ENCODE data around the gene SMIM43. TPM values are rescaled to one million over a fixed set of nuclear protein-coding genes. Genes with fewer than 3 reads are reported as not detected.
"Not testable (repeated sequence)": the region's sequence is repeated elsewhere in the genome, so short reads cannot be mapped to it uniquely, and the experiment has no call there.

Gene SMIM43
- total RNA-seq, 1 donor from 2014 or later: not detected

- Mint-ChIP-seq H3K27me3 (ENCODE audit: low read depth) (peaks cover 47% of the 10 kb centered on the region), H3K4me1 (ENCODE audit: low read depth) (no peaks in the 10 kb centered on the region), H3K36me3 (ENCODE audit: low read depth) (no peaks in the 10 kb centered on the region), H3K27ac (no peak overlapping the region), H3K9me3 (no peaks in the 10 kb centered on the region), H3K4me3 (ENCODE audit: low read depth) (no peak overlapping the region)
- DNase-seq (ENCODE audit: low spot score): no peak
- intact Hi-C loops (cut with micrococcal nuclease): no loop called here
Observed at GRCh38 chr4:121773883-121774282, 8.9 kb upstream of the SMIM43 start.

DNA sequence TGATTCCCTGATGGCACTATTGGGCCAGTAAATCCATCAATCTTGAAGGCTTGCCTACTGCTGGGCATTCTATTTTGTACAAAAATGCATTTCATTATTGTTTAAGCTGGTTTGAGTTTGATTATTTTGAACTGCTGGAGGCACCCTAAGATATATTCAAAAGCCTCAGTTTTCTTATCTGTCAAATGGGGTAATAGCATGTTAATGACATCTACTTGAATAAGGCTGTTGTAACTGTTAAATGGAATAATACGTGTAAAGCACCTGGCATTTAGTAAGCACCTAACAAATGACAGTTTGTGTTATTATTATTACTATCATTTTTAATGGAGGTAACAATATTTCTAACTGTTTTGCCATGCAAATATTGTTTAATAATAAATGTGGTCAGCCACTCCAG is 6.9 kb upstream of the SMIM43 start:
- Mint-ChIP-seq H3K36me3 (ENCODE audit: low read depth) (no peaks in the 10 kb centered on the region), H3K9me3 (no peaks in the 10 kb centered on the region), H3K27me3 (ENCODE audit: low read depth) (peaks cover 47% of the 10 kb centered on the region), H3K27ac (no peak overlapping the region), H3K4me1 (ENCODE audit: low read depth) (no peaks in the 10 kb centered on the region), H3K4me3 (ENCODE audit: low read depth) (no peak overlapping the region)
- intact Hi-C loops (cut with micrococcal nuclease): no loop called here
- DNase-seq (ENCODE audit: low spot score): no peak

GRCh38 chr4:121769341-121769740 is 4.4 kb upstream of the SMIM43 start:
- no peak for DNase-seq (ENCODE audit: low spot score)
- intact Hi-C loops (cut with micrococcal nuclease): no loop called here
- peaks cover 4% of the 10 kb centered on the region for H3K4me1 Mint-ChIP-seq (ENCODE audit: low read depth)
- peaks cover 61% of the 10 kb centered on the region for H3K27me3 Mint-ChIP-seq (ENCODE audit: low read depth)
- no peaks in the 10 kb centered on the region for H3K9me3 Mint-ChIP-seq
- no peaks in the 10 kb centered on the region for H3K36me3 Mint-ChIP-seq (ENCODE audit: low read depth)
- no peak overlapping the region for H3K27ac Mint-ChIP-seq
- H3K4me3 Mint-ChIP-seq (ENCODE audit: low read depth): no peak overlapping the region

GRCh38 chr4:121767166-121767565 is 2.2 kb upstream of the SMIM43 start:
- H3K27ac Mint-ChIP-seq: no peak overlapping the region
- peaks cover 4% of the 10 kb centered on the region for H3K4me1 Mint-ChIP-seq (ENCODE audit: low read depth)
- H3K36me3 Mint-ChIP-seq (ENCODE audit: low read depth): no peaks in the 10 kb centered on the region
- peaks cover 72% of the 10 kb centered on the region for H3K27me3 Mint-ChIP-seq (ENCODE audit: low read depth)
- no peaks in the 10 kb centered on the region for H3K9me3 Mint-ChIP-seq
- intact Hi-C loops (cut with micrococcal nuclease): no loop called here
- H3K4me3 Mint-ChIP-seq (ENCODE audit: low read depth): no peak overlapping the region
- no peak for DNase-seq (ENCODE audit: low spot score)

DNA sequence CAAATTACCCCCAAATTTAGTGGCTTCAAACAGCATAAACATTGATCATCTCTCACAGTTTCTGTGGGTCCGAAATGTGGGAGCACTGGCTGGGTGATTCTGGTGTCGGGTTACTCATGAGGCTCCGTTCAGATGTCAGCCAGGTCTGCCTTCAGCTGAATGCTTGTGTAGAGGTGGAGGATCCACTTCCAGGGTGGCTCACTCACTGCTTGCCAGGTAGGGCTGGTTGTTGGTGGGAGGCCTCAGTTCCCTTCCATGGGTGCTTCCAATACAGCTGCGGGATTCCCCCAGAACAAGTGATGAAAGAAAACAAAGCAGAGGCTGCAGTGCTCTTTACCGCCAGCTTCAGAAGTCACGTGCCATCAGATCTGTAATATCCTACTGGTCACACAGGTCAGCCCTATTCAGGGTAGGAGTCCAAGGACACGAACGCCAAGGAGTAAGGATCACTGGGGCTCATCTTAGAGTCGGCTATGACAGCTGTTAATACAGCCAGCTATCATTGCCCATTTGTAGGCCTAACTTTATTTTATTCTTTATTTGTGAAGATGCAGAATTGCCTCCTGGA is 1.1 kb upstream of the SMIM43 start:
- intact Hi-C loops (cut with micrococcal nuclease): no loop called here
- Mint-ChIP-seq H3K36me3 (ENCODE audit: low read depth) (no peaks in the 10 kb centered on the region), H3K9me3 (no peaks in the 10 kb centered on the region), H3K4me3 (ENCODE audit: low read depth) (no peak overlapping the region), H3K27me3 (ENCODE audit: low read depth) (peaks cover 73% of the 10 kb centered on the region), H3K27ac (no peak overlapping the region), H3K4me1 (ENCODE audit: low read depth) (peaks cover 4% of the 10 kb centered on the region)
- DNase-seq (ENCODE audit: low spot score): no peak

- peaks cover 71% of the 10 kb centered on the region for H3K27me3 Mint-ChIP-seq (ENCODE audit: low read depth)
Observed at GRCh38 chr4:121765368-121765705, 373 bp upstream of the SMIM43 start.

GRCh38 chr4:121764303-121764701 is 662 bp downstream of the SMIM43 start:
- Mint-ChIP-seq H3K9me3 (no peaks in the 10 kb centered on the region), H3K27me3 (ENCODE audit: low read depth) (peaks cover 73% of the 10 kb centered on the region), H3K36me3 (ENCODE audit: low read depth) (no peaks in the 10 kb centered on the region), H3K4me3 (ENCODE audit: low read depth) (peak overlapping the region; percentile 41), H3K4me1 (ENCODE audit: low read depth) (peaks cover 4% of the 10 kb centered on the region), H3K27ac (no peak overlapping the region)
- intact Hi-C loops (cut with micrococcal nuclease): no loop called here
- no peak for DNase-seq (ENCODE audit: low spot score)

More at GRCh38 chr4:121765368-121765705, 373 bp upstream of the SMIM43 start:
- Mint-ChIP-seq H3K4me1 (ENCODE audit: low read depth) (peaks cover 4% of the 10 kb centered on the region), H3K36me3 (ENCODE audit: low read depth) (no peaks in the 10 kb centered on the region), H3K9me3 (no peaks in the 10 kb centered on the region), H3K27ac (no peak overlapping the region), H3K4me3 (ENCODE audit: low read depth) (peak overlapping the region; percentile 69)
- intact Hi-C loops (cut with micrococcal nuclease): no loop called here
- no peak for DNase-seq (ENCODE audit: low spot score)

DNA sequence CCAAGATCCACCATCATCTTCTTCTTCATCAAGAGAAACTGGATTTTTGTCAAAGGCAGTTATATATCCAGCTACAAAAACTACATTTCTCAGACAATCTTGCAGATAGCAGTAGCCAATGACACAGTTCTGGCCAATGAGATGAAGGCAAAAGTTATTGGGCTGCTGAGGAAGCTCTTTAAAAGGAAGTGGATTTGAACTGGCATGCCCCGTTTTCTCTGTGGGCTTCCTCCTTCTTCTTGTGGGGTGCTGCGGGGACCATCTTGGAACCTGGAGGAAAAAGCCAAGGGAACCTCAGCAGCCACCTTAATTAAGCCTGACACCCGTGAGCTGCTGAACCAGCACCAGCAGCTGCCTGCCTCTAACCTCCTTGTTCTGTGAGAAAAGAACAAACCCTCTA is 4.8 kb downstream of the SMIM43 start:
- no peak overlapping the region for H3K4me3 Mint-ChIP-seq (ENCODE audit: low read depth)
- no peak overlapping the region for H3K27ac Mint-ChIP-seq
- H3K9me3 Mint-ChIP-seq: no peaks in the 10 kb centered on the region
- peaks cover 3% of the 10 kb centered on the region for H3K4me1 Mint-ChIP-seq (ENCODE audit: low read depth)
- no peaks in the 10 kb centered on the region for H3K36me3 Mint-ChIP-seq (ENCODE audit: low read depth)
- intact Hi-C loops (cut with micrococcal nuclease): no loop called here
- DNase-seq (ENCODE audit: low spot score): no peak
- H3K27me3 Mint-ChIP-seq (ENCODE audit: low read depth): peaks cover 61% of the 10 kb centered on the region

GRCh38 chr4:121758925-121759568 is 5.9 kb downstream of the SMIM43 start:
- Mint-ChIP-seq H3K9me3 (no peaks in the 10 kb centered on the region), H3K36me3 (ENCODE audit: low read depth) (no peaks in the 10 kb centered on the region), H3K27me3 (ENCODE audit: low read depth) (peaks cover 61% of the 10 kb centered on the region), H3K4me1 (ENCODE audit: low read depth) (peaks cover 2% of the 10 kb centered on the region), H3K27ac (no peak overlapping the region), H3K4me3 (ENCODE audit: low read depth) (no peak overlapping the region)
- intact Hi-C loops (cut with micrococcal nuclease): no loop called here
- DNase-seq (ENCODE audit: low spot score): no peak

GRCh38 chr4:121752142-121752541 is 12.8 kb downstream of the SMIM43 start:
- H3K4me1 Mint-ChIP-seq (ENCODE audit: low read depth): not testable (repeated sequence)

GRCh38 chr4:121749225-121749624 is 15.7 kb downstream of the SMIM43 start:
- H3K9me3 Mint-ChIP-seq: no peaks in the 10 kb centered on the region
- no peak overlapping the region for H3K27ac Mint-ChIP-seq
- no peaks in the 10 kb centered on the region for H3K36me3 Mint-ChIP-seq (ENCODE audit: low read depth)
- H3K27me3 Mint-ChIP-seq (ENCODE audit: low read depth): peaks cover 28% of the 10 kb centered on the region
- no peaks in the 10 kb centered on the region for H3K4me1 Mint-ChIP-seq (ENCODE audit: low read depth)
- DNase-seq (ENCODE audit: low spot score): no peak
- H3K4me3 Mint-ChIP-seq (ENCODE audit: low read depth): no peak overlapping the region
- intact Hi-C loops (cut with micrococcal nuclease): no loop called here

More at GRCh38 chr4:121752142-121752541, 12.8 kb downstream of the SMIM43 start:
- H3K27ac Mint-ChIP-seq; H3K4me3 Mint-ChIP-seq (ENCODE audit: low read depth); H3K9me3 Mint-ChIP-seq; DNase-seq (ENCODE audit: low spot score); intact Hi-C loops (cut with micrococcal nuclease); H3K36me3 Mint-ChIP-seq (ENCODE audit: low read depth): not testable (repeated sequence)
- H3K27me3 Mint-ChIP-seq (ENCODE audit: low read depth): peaks cover 41% of the 10 kb centered on the region

- Mint-ChIP-seq H3K27me3 (ENCODE audit: low read depth) (peaks cover 18% of the 10 kb centered on the region), H3K9me3 (no peaks in the 10 kb centered on the region), H3K4me1 (ENCODE audit: low read depth) (no peaks in the 10 kb centered on the region), H3K4me3 (ENCODE audit: low read depth) (no peak overlapping the region), H3K36me3 (ENCODE audit: low read depth) (no peaks in the 10 kb centered on the region), H3K27ac (no peak overlapping the region)
- DNase-seq (ENCODE audit: low spot score): no peak
- intact Hi-C loops (cut with micrococcal nuclease): no loop called here
Observed at GRCh38 chr4:121742794-121743193, 22.2 kb downstream of the SMIM43 start.

DNA sequence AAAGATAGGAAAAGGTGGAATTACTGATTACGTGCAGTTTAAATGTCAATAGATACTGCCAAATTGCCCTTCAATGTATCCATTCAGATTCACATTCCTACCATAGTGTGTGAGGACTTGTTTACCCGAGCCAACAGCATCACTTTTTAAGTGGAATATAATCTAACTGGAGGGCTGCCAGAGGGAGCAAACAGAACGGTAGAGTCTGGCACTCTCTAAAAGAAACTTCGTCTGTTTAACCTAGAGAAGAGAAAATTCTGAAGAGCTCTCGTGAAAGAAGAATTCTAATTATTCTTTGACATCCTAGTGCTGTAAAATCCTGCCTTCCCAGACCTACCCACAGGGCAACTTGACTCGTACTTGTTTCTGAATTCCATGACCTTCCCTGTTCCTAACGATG is 23.2 kb downstream of the SMIM43 start:
- H3K9me3 Mint-ChIP-seq: no peaks in the 10 kb centered on the region
- H3K36me3 Mint-ChIP-seq (ENCODE audit: low read depth): no peaks in the 10 kb centered on the region
- intact Hi-C loops (cut with micrococcal nuclease): no loop called here
- peaks cover 16% of the 10 kb centered on the region for H3K27me3 Mint-ChIP-seq (ENCODE audit: low read depth)
- no peaks in the 10 kb centered on the region for H3K4me1 Mint-ChIP-seq (ENCODE audit: low read depth)
- H3K4me3 Mint-ChIP-seq (ENCODE audit: low read depth): no peak overlapping the region
- no peak overlapping the region for H3K27ac Mint-ChIP-seq
- DNase-seq (ENCODE audit: low spot score): no peak
